ENCODE measurements around the gene DDR2. TPM values are rescaled to one million over a fixed set of nuclear protein-coding genes. Genes with fewer than 3 reads are reported as not detected.
"Not testable (repeated sequence)": the region's sequence is repeated elsewhere in the genome, so short reads cannot be mapped to it uniquely, and the experiment has no call there.

The DDR2 gene
- total RNA-seq, 2 experiments from 2014 or later = 0.19 TPM; not detected in 1

- no peak overlapping the region for H3K4me3 ChIP-seq (ENCODE audit: low read depth, low read length, poor library complexity, severe bottlenecking)
- ChIA-PET POLR2A (no interaction called here), CTCF (ENCODE audit: unreplicated experiment) (no interaction called here)
- no peak overlapping the region for H3K4me2 ChIP-seq (ENCODE audit: low read length)
- BruUV-seq (replicated peaks) = no TSS peak
- no peak overlapping the region for H2AFZ ChIP-seq (ENCODE audit: low read length)
- H3K4me1 ChIP-seq (ENCODE audit: insufficient read depth, low read length, poor library complexity, severe bottlenecking) = no peaks in the 10 kb centered on the region
- no peak overlapping the region for H3K27ac ChIP-seq (ENCODE audit: low read depth, low read length, poor library complexity, severe bottlenecking)
- intact Hi-C loops (cut with micrococcal nuclease; ENCODE audit: unreplicated experiment) = no loop called here
- no peaks in the 10 kb centered on the region for H3K9me2 ChIP-seq (ENCODE audit: insufficient read depth, low read length)
- no peaks in the 10 kb centered on the region for H3K9me3 ChIP-seq (ENCODE audit: low read length)
- H3K79me2 ChIP-seq (ENCODE audit: insufficient read depth, low read depth, low read length) = no peaks in the 10 kb centered on the region
- no peaks in the 10 kb centered on the region for H4K20me1 ChIP-seq (ENCODE audit: insufficient read depth, low read length)
- TF ChIP-seq CTCF (conservative IDR thresholded peaks at IDR 0.05; ENCODE audit: low read length) (no peak), EZH2phosphoT487 (IDR thresholded peaks at IDR 0.05; ENCODE audit: borderline replicate concordance, low read depth, low read length) (no peak)
- H3K36me3 ChIP-seq (ENCODE audit: insufficient read depth, low read length) = no peaks in the 10 kb centered on the region
- no peak for DNase-seq (ENCODE audit: low spot score)
Observed at GRCh38 chr1:162726555-162726954, 94.3 kb downstream of the DDR2 start.

GRCh38 chr1:162727493-162727892 is 95.2 kb downstream of the DDR2 start:
- DNase-seq (ENCODE audit: low spot score); POLR2A ChIA-PET; H3K27ac ChIP-seq (ENCODE audit: low read depth, low read length, poor library complexity, severe bottlenecking); H3K9me2 ChIP-seq (ENCODE audit: insufficient read depth, low read length); BruUV-seq (replicated peaks); H3K36me3 ChIP-seq (ENCODE audit: insufficient read depth, low read length); H3K4me1 ChIP-seq (ENCODE audit: insufficient read depth, low read length, poor library complexity, severe bottlenecking); H2AFZ ChIP-seq (ENCODE audit: low read length); H3K79me2 ChIP-seq (ENCODE audit: insufficient read depth, low read depth, low read length); H3K4me2 ChIP-seq (ENCODE audit: low read length); H3K4me3 ChIP-seq (ENCODE audit: low read depth, low read length, poor library complexity, severe bottlenecking); intact Hi-C loops (cut with micrococcal nuclease; ENCODE audit: unreplicated experiment); H3K9me3 ChIP-seq (ENCODE audit: low read length); CTCF ChIA-PET (ENCODE audit: unreplicated experiment); H4K20me1 ChIP-seq (ENCODE audit: insufficient read depth, low read length): not testable (repeated sequence)

- H3K4me1 ChIP-seq (ENCODE audit: insufficient read depth, low read length, poor library complexity, severe bottlenecking) = no peaks in the 10 kb centered on the region
- ChIA-PET CTCF (ENCODE audit: unreplicated experiment) (no interaction called here), POLR2A (no interaction called here)
- no peaks in the 10 kb centered on the region for H4K20me1 ChIP-seq (ENCODE audit: insufficient read depth, low read length)
- H3K36me3 ChIP-seq (ENCODE audit: insufficient read depth, low read length) = no peaks in the 10 kb centered on the region
- intact Hi-C loops (cut with micrococcal nuclease; ENCODE audit: unreplicated experiment) = no loop called here
- no peak for TF ChIP-seq CTCF (conservative IDR thresholded peaks at IDR 0.05; ENCODE audit: low read length)
- no peak overlapping the region for H3K4me3 ChIP-seq (ENCODE audit: low read depth, low read length, poor library complexity, severe bottlenecking)
- no peaks in the 10 kb centered on the region for H3K9me3 ChIP-seq (ENCODE audit: low read length)
- no peak overlapping the region for H2AFZ ChIP-seq (ENCODE audit: low read length)
- DNase-seq (ENCODE audit: low spot score) = no peak
- BruUV-seq (replicated peaks) = no TSS peak
- H3K27ac ChIP-seq (ENCODE audit: low read depth, low read length, poor library complexity, severe bottlenecking) = no peak overlapping the region
- H3K4me2 ChIP-seq (ENCODE audit: low read length) = no peak overlapping the region
- no peaks in the 10 kb centered on the region for H3K9me2 ChIP-seq (ENCODE audit: insufficient read depth, low read length)
- no peaks in the 10 kb centered on the region for H3K79me2 ChIP-seq (ENCODE audit: insufficient read depth, low read depth, low read length)
Observed at GRCh38 chr1:162728573-162728972, 96.3 kb downstream of the DDR2 start.

- intact Hi-C loops (cut with micrococcal nuclease; ENCODE audit: unreplicated experiment); H3K4me1 ChIP-seq (ENCODE audit: insufficient read depth, low read length, poor library complexity, severe bottlenecking); H3K4me3 ChIP-seq (ENCODE audit: low read depth, low read length, poor library complexity, severe bottlenecking); DNase-seq (ENCODE audit: low spot score); H3K9me2 ChIP-seq (ENCODE audit: insufficient read depth, low read length); POLR2A ChIA-PET; H3K4me2 ChIP-seq (ENCODE audit: low read length); H3K36me3 ChIP-seq (ENCODE audit: insufficient read depth, low read length); H4K20me1 ChIP-seq (ENCODE audit: insufficient read depth, low read length); CTCF ChIA-PET (ENCODE audit: unreplicated experiment); H3K27ac ChIP-seq (ENCODE audit: low read depth, low read length, poor library complexity, severe bottlenecking); H2AFZ ChIP-seq (ENCODE audit: low read length); H3K79me2 ChIP-seq (ENCODE audit: insufficient read depth, low read depth, low read length); H3K9me3 ChIP-seq (ENCODE audit: low read length); BruUV-seq (replicated peaks): not testable (repeated sequence)
Observed at GRCh38 chr1:162729195-162729774, 97.0 kb downstream of the DDR2 start.

Measured in OCI-LY7 (cell line).